K562 (cell line): ENCODE measurements around the gene TMEM245. TPM values are rescaled to one million over a fixed set of nuclear protein-coding genes. Genes with fewer than 3 reads are reported as not detected.

Experiments used
- DPF2 ChIP-seq: fragments of 450-650 bp; IDR thresholded peaks from 2 replicates; pipeline ENCODE4 v1.6.1; 2016
- FOS ChIP-seq: IDR thresholded peaks from 3 replicates; pipeline ENCODE4 v1.6.1; 2011; ENCODE audit not compliant: insufficient read length; ENCODE audit errors: extremely low read depth
- GTF2A2 ChIP-seq: IDR thresholded peaks from 2 replicates; pipeline ENCODE4 v1.6.1; 2016; ENCODE audit warnings: mild to moderate bottlenecking, missing genetic modification characterization, missing compliant biosample characterization
- KDM2B ChIP-seq: fragments of 250-450 bp; sonication (Bioruptor Pico); IDR thresholded peaks from 2 replicates; pipeline ENCODE4 v1.8.0; 2021; ENCODE audit warnings: mild to moderate bottlenecking, moderate library complexity
- L3MBTL2 ChIP-seq: fragments of 450-650 bp; IDR thresholded peaks from 2 replicates; pipeline ENCODE4 v1.6.1; 2016; ENCODE audit warnings: mild to moderate bottlenecking, moderate library complexity
- MEF2D ChIP-seq: conservative IDR thresholded peaks from 2 replicates; pipeline ENCODE4 v1.6.1; 2016; ENCODE audit warnings: low read depth, missing genetic modification characterization, missing compliant biosample characterization
- NR2C2 ChIP-seq, 2 experiments: fragments of 200-800 bp in 1 of 2; sonication (Bioruptor generic) in 1 of 2; sonication (generic) in 1 of 2; formaldehyde crosslinking in 1 of 2; IDR thresholded peaks; 2 replicates each; pipeline versions ENCODE4 v1.6.1 to v1.8.0; 2016 to 2022; ENCODE audit warnings: mild to moderate bottlenecking in 1 of 2, missing compliant biosample characterization in 1 of 2, missing genetic modification characterization in 1 of 2, missing genetic modification reagents in 1 of 2
- NR4A1 ChIP-seq, 2 experiments: fragments of 250-450 bp in 1 of 2; fragments of 450-650 bp in 1 of 2; sonication (Bioruptor Pico) in 1 of 2; IDR thresholded peaks; 2 replicates each; pipeline versions ENCODE4 v1.4.0 to v1.6.1; 2016 to 2020; ENCODE audit warnings: mild to moderate bottlenecking in 2 of 2, missing compliant biosample characterization in 1 of 2, missing genetic modification characterization in 1 of 2, moderate library complexity in 1 of 2
- PCBP1 ChIP-seq: fragments of 200-400 bp; formaldehyde crosslinking; IDR thresholded peaks from 2 replicates; pipeline ENCODE4 v1.6.1; 2018; ENCODE audit warnings: mild to moderate bottlenecking, low read depth, low read length; ENCODE audit not compliant: poor library complexity, severe bottlenecking
- PTBP1 ChIP-seq: fragments of 200-400 bp; formaldehyde crosslinking; IDR thresholded peaks from 2 replicates; pipeline ENCODE4 v1.6.1; 2017; ENCODE audit warnings: low read depth, low read length
- SUPT5H ChIP-seq: fragments of 450-650 bp; IDR thresholded peaks from 2 replicates; pipeline ENCODE4 v1.6.1; 2016
- TCF3 ChIP-seq: sonication (generic); formaldehyde crosslinking; IDR thresholded peaks from 2 replicates; pipeline ENCODE4 v1.4.0; 2020; ENCODE audit warnings: mild to moderate bottlenecking, missing genetic modification reagents
- ZNF212 ChIP-seq: fragments of 450-650 bp; formaldehyde crosslinking; IDR thresholded peaks from 2 replicates; pipeline ENCODE4 v1.4.0; 2020; ENCODE audit warnings: mild to moderate bottlenecking
- ZNF354B ChIP-seq: fragments of 250-450 bp; sonication (Bioruptor Pico); IDR thresholded peaks from 2 replicates; pipeline ENCODE4 v1.4.0; 2020
- polyA plus RNA-seq, 8 experiments: library from polyadenylated mRNA; depleted of rRNA in 4 of 8; stranded (reverse) in 5 of 8; unstranded in 3 of 8; fragments of >200 nt; fragmentation: Nextera tagmentation in 2 of 8; fragmentation: Illumina TruSeq in 1 of 8; extraction: Ambion mirVana in 2 of 8; extraction: Trizol in 1 of 8; gene quantifications; 2 replicates each; pipeline versions ENCODE4 v1.2.1 to v1.2.3, GENCODE V29; 2011 to 2014; ENCODE audit warnings: inconsistent platforms in 1 of 8, missing spikeins in 1 of 8
- total RNA-seq, 7 experiments: library from RNA; depleted of rRNA in 6 of 7; stranded (reverse); fragments of >200 nt in 6 of 7; fragmentation: Illumina TruSeq in 2 of 7; extraction: Trizol in 2 of 7; gene quantifications; 2 replicates each; pipeline versions ENCODE4 v1.2.1 to v1.2.3, GENCODE V29; 2011 to 2021; ENCODE audit warnings: low replicate concordance in 1 of 7
- TF ChIP-seq, protein P1 (sequence below): fragments of 250-450 bp; sonication (Bioruptor Pico); IDR thresholded peaks from 2 replicates; pipeline ENCODE4 v1.9.0; 2021; ENCODE audit warnings: mild to moderate bottlenecking
- TF ChIP-seq, protein P2 (sequence below): fragments of 450-650 bp; IDR thresholded peaks from 2 replicates; pipeline ENCODE4 v1.6.1; 2017; ENCODE audit warnings: mild to moderate bottlenecking, moderate library complexity
- TF ChIP-seq, protein P3 (sequence below): fragments of 200-400 bp; formaldehyde crosslinking; IDR thresholded peaks from 2 replicates; pipeline ENCODE4 v1.6.1; 2017; ENCODE audit warnings: mild to moderate bottlenecking, low read depth, low read length, moderate library complexity
- TF ChIP-seq, protein P4 (sequence below), 2 experiments: IDR thresholded peaks; 2 replicates each; pipeline ENCODE4 v1.6.1; 2011; ENCODE audit warnings: borderline replicate concordance in 1 of 2, control low read depth in 1 of 2, low read depth in 1 of 2, low read length in 1 of 2, mild to moderate bottlenecking in 1 of 2, mixed read lengths in 1 of 2, moderate library complexity in 1 of 2; ENCODE audit not compliant: insufficient read depth in 1 of 2, insufficient read length in 1 of 2, poor library complexity in 1 of 2, severe bottlenecking in 1 of 2; ENCODE audit errors: extremely low read depth in 1 of 2
- TF ChIP-seq, protein P5 (sequence below): sonication (generic); formaldehyde crosslinking; IDR thresholded peaks from 2 replicates; pipeline ENCODE4 v1.9.0; 2022; ENCODE audit warnings: mild to moderate bottlenecking, missing genetic modification reagents

Gene TMEM245
- total and polyA plus RNA-seq, 9 of the 15 experiments (the other 6 are each of a cell fraction or from before 2014, with no cell fraction given): 8.5 to 43.2 (median 24.3) TPM

DNA sequence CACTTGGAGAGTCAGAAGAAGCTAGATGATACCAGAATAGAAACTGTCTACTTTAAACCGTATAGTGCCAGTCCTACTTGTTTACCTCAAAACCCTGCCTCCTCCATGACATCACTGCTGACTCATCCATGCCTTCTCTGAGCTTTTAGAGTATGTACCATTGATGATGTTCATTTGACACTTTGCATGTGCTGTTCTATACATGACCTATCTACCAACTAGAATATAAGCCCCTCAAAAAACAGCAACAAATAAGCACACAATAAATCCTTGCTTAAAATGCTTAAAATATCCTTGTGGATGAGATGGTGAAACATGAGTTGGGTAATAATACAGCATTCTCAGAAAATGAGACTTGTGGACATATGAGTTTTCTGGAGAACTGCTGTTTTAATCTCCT lies 109.0 kb downstream of the TMEM245 start (continued):
- TF ChIP-seq NR4A1 (CRISPR knock-in tag; IDR thresholded peaks at IDR 0.05) (no peak), NR4A1 (tag; IDR thresholded peaks at IDR 0.05) (no peak), FOS (peak; percentile 20), ZNF212 (CRISPR knock-in tag) (no peak), GTF2A2 (tag) (no peak), PCBP1 (no peak), ZNF354B (CRISPR knock-in tag) (no peak), TCF3 (CRISPR knock-in tag) (no peak), L3MBTL2 (0 out of 2 replicates have a peak, but pooled peaks have one; percentile 41), MEF2D (no peak), KDM2B (CRISPR knock-in tag) (no peak), DPF2 (peak; percentile 71; the same call in 1 of the 2 replicates), SUPT5H (no peak), NR2C2 (CRISPR knock-in tag; IDR thresholded peaks at IDR 0.05) (no peak), NR2C2 (tag; IDR thresholded peaks at IDR 0.05) (no peak), PTBP1 (no peak)
- TF ChIP-seq, protein P1, sequence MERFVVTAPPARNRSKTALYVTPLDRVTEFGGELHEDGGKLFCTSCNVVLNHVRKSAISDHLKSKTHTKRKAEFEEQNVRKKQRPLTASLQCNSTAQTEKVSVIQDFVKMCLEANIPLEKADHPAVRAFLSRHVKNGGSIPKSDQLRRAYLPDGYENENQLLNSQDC (CRISPR knock-in tag): no peak
- TF ChIP-seq, protein P2, sequence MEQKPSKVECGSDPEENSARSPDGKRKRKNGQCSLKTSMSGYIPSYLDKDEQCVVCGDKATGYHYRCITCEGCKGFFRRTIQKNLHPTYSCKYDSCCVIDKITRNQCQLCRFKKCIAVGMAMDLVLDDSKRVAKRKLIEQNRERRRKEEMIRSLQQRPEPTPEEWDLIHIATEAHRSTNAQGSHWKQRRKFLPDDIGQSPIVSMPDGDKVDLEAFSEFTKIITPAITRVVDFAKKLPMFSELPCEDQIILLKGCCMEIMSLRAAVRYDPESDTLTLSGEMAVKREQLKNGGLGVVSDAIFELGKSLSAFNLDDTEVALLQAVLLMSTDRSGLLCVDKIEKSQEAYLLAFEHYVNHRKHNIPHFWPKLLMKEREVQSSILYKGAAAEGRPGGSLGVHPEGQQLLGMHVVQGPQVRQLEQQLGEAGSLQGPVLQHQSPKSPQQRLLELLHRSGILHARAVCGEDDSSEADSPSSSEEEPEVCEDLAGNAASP: no peak
- TF ChIP-seq, protein P3, sequence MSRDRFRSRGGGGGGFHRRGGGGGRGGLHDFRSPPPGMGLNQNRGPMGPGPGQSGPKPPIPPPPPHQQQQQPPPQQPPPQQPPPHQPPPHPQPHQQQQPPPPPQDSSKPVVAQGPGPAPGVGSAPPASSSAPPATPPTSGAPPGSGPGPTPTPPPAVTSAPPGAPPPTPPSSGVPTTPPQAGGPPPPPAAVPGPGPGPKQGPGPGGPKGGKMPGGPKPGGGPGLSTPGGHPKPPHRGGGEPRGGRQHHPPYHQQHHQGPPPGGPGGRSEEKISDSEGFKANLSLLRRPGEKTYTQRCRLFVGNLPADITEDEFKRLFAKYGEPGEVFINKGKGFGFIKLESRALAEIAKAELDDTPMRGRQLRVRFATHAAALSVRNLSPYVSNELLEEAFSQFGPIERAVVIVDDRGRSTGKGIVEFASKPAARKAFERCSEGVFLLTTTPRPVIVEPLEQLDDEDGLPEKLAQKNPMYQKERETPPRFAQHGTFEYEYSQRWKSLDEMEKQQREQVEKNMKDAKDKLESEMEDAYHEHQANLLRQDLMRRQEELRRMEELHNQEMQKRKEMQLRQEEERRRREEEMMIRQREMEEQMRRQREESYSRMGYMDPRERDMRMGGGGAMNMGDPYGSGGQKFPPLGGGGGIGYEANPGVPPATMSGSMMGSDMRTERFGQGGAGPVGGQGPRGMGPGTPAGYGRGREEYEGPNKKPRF: no peak
- TF ChIP-seq, protein P4, sequence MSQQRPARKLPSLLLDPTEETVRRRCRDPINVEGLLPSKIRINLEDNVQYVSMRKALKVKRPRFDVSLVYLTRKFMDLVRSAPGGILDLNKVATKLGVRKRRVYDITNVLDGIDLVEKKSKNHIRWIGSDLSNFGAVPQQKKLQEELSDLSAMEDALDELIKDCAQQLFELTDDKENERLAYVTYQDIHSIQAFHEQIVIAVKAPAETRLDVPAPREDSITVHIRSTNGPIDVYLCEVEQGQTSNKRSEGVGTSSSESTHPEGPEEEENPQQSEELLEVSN (IDR thresholded peaks at IDR 0.05; ENCODE audit: borderline replicate concordance in 1 of 2, extremely low read depth in 1 of 2, insufficient read depth in 1 of 2, insufficient read length in 1 of 2, low read depth in 1 of 2, low read length in 1 of 2, poor library complexity in 1 of 2, severe bottlenecking in 1 of 2): no peak
- TF ChIP-seq, protein P5, sequence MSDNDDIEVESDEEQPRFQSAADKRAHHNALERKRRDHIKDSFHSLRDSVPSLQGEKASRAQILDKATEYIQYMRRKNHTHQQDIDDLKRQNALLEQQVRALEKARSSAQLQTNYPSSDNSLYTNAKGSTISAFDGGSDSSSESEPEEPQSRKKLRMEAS (CRISPR knock-in tag): no peak
